Endothelial cell of umbilical vein (primary cell): ENCODE measurements around the gene B3GALT4. TPM values are rescaled to one million over a fixed set of nuclear protein-coding genes. Genes with fewer than 3 reads are reported as not detected.

Experiments used
- BruUV-seq: library from RNA; stranded (reverse); fragments of 400-500 nt; replicated peaks from 2 replicates; lab custom pipeline; 2021; lab: Mats Ljungman, UMichigan
- CTCF ChIA-PET: fragments of 300-600, 350-600 bp; sonication (Branson Sonifier 250); formaldehyde crosslinking; loops from one replicate; lab custom pipeline; 2021; ENCODE audit warnings: antibody characterized with exemption, inconsistent platforms; lab: Charles Lee
- POLR2A ChIA-PET: fragments of 300-600, 350-600 bp; sonication (Branson Sonifier 250); formaldehyde crosslinking; loops from one replicate; lab custom pipeline; 2021; ENCODE audit warnings: antibody characterized with exemption, inconsistent platforms; lab: Charles Lee
- DNase-seq: peaks from one replicate; pipeline ENCODE4 v3.0.0-alpha.2; 2011; ENCODE audit warnings: low read depth, low spot score
- FAIRE-seq: peaks from 2 replicates; lab custom pipeline; 2011; peaks lifted over from hg19 to GRCh38; lab: Jason Lieb, UNC
- H2AFZ ChIP-seq: 2 replicates; pipeline ENCODE4 v1.6.0; 2012; ENCODE audit warnings: low read depth, low read length, control low read depth, inconsistent platforms
- H3K27ac ChIP-seq: 2 replicates; pipeline ENCODE4 v1.5.1; 2011; ENCODE audit warnings: low read depth, mild to moderate bottlenecking, control low read depth, low read length, moderate library complexity; ENCODE audit not compliant: insufficient read depth
- H3K27me3 ChIP-seq, 2 experiments: 2 replicates each; pipeline versions ENCODE4 v1.6.0 to v1.6.1; 2011; ENCODE audit warnings: low read length in 2 of 2, mixed read lengths in 1 of 2; ENCODE audit not compliant: control insufficient read depth in 2 of 2, insufficient read depth in 2 of 2
- H3K36me3 ChIP-seq, 2 experiments: 2 replicates in 1 of 2; 3 replicates in 1 of 2; pipeline ENCODE4 v1.5.1; 2011; ENCODE audit warnings: low read length in 2 of 2, mild to moderate bottlenecking in 1 of 2, moderate library complexity in 1 of 2; ENCODE audit not compliant: control insufficient read depth in 2 of 2, insufficient read depth in 2 of 2; ENCODE audit errors: extremely low read depth in 1 of 2
- H3K4me1 ChIP-seq: 3 replicates; pipeline ENCODE4 v1.5.1; 2011; ENCODE audit warnings: mild to moderate bottlenecking, low read length; ENCODE audit not compliant: control insufficient read depth, insufficient read depth; ENCODE audit errors: extremely low read depth
- H3K4me2 ChIP-seq: 2 replicates; pipeline ENCODE4 v1.6.1; 2011; ENCODE audit warnings: low read length, control low read depth, mixed read lengths; ENCODE audit not compliant: insufficient read depth
- H3K4me3 ChIP-seq, 3 experiments: fragments of 200-600 bp in 1 of 3; sonication (generic), shearing (Covaris generic) in 1 of 3; replicated peaks in 1 of 3; 2 replicates each; pipeline ENCODE4 v1.5.1; 2011 to 2016; ENCODE audit warnings: control low read depth in 3 of 3, low read length in 3 of 3, mild to moderate bottlenecking in 2 of 3, inconsistent platforms in 1 of 3, low read depth in 1 of 3, moderate library complexity in 1 of 3; ENCODE audit not compliant: insufficient read depth in 1 of 3
- H3K79me2 ChIP-seq: 2 replicates; pipeline ENCODE4 v1.6.0; 2012; ENCODE audit warnings: low read length, inconsistent platforms; ENCODE audit not compliant: control insufficient read depth, insufficient read depth
- H3K9ac ChIP-seq: replicated peaks from 2 replicates; pipeline ENCODE3; 2011; ENCODE audit warnings: low read length, control low read depth; ENCODE audit not compliant: insufficient read depth; ENCODE audit errors: extremely low read depth
- H3K9me1 ChIP-seq: replicated peaks from 3 replicates; pipeline ENCODE4 v1.6.0; 2011; ENCODE audit warnings: mild to moderate bottlenecking, low read length; ENCODE audit not compliant: control insufficient read depth, insufficient read depth; ENCODE audit errors: extremely low read depth
- H3K9me3 ChIP-seq: replicated peaks from 2 replicates; pipeline ENCODE4 v1.5.1; 2012; ENCODE audit warnings: low read length, inconsistent platforms; ENCODE audit not compliant: control insufficient read depth, insufficient read depth
- H4K20me1 ChIP-seq: replicated peaks from 2 replicates; pipeline ENCODE3; 2011; ENCODE audit warnings: mild to moderate bottlenecking, low read length; ENCODE audit not compliant: control insufficient read depth, insufficient read depth; ENCODE audit errors: extremely low read depth
- EZH2 ChIP-seq: IDR thresholded peaks from 2 replicates; pipeline ENCODE4 v1.6.1; 2012; ENCODE audit warnings: borderline replicate concordance, low read depth, mild to moderate bottlenecking, moderate library complexity, low read length, inconsistent platforms; ENCODE audit not compliant: severe bottlenecking
- FOS ChIP-seq: IDR thresholded peaks from 2 replicates; pipeline ENCODE4 v1.6.1; 2011; ENCODE audit warnings: mild to moderate bottlenecking, low read length, moderate library complexity, borderline replicate concordance; ENCODE audit not compliant: insufficient read depth
- GATA2 ChIP-seq: IDR thresholded peaks from 2 replicates; pipeline ENCODE4 v1.7.0; 2011; ENCODE audit warnings: low read depth, mild to moderate bottlenecking, moderate library complexity, mixed read lengths, low read length; ENCODE audit not compliant: insufficient read length, insufficient read depth
- JUN ChIP-seq: IDR thresholded peaks from 2 replicates; pipeline ENCODE4 v1.6.1; 2011; ENCODE audit warnings: borderline replicate concordance, low read depth; ENCODE audit not compliant: insufficient read length, insufficient read depth
- MYC ChIP-seq: IDR thresholded peaks from one replicate; pipeline ENCODE4 v1.6.1; 2011; ENCODE audit warnings: mild to moderate bottlenecking, low read depth, low read length
- POLR2A ChIP-seq: IDR thresholded peaks from 2 replicates; pipeline ENCODE4 v1.6.1; 2012; ENCODE audit warnings: low read depth, mild to moderate bottlenecking, control low read depth, low read length
- POLR2AphosphoS5 ChIP-seq: IDR thresholded peaks from 2 replicates; pipeline ENCODE4 v1.6.1; 2012; ENCODE audit warnings: low read depth, mild to moderate bottlenecking, control low read depth, low read length, moderate library complexity; ENCODE audit not compliant: insufficient read depth
- dilution Hi-C: fragments of 300-500 bp; cut with MboI; formaldehyde crosslinking; loops from one replicate; pipeline ENCODE4 v1.15.0; 2019; ENCODE audit warnings: low sequenced_read_pairs; ENCODE audit not compliant: extremely low pct_ligation_motif_present
- intact Hi-C: fragments of 100-400 bp; cut with micrococcal nuclease; formaldehyde crosslinking; loops from one replicate; pipeline ENCODE4 v1.10.0; 2022
- polyA plus RNA-seq, 4 experiments: library from polyadenylated mRNA; depleted of rRNA in 3 of 4; stranded (reverse) in 3 of 4; unstranded in 1 of 4; fragments of >200 nt; gene quantifications; 2 replicates each; pipeline versions ENCODE4 v1.2.1 to v1.2.3, GENCODE V29; 2011 to 2012; ENCODE audit warnings: missing spikeins in 1 of 4
- total RNA-seq: library from RNA; stranded (reverse); gene quantifications from 2 replicates; pipeline ENCODE4 v1.2.3, GENCODE V29; 2021
- TF ChIP-seq, protein P1 (sequence below): IDR thresholded peaks from 2 replicates; pipeline ENCODE4 v1.6.1; 2011; ENCODE audit not compliant: insufficient read depth, insufficient read length
- TF ChIP-seq, protein P2 (sequence below), 2 donors: IDR thresholded peaks; 1 replicate in 1 of 2; 2 replicates in 1 of 2; pipeline ENCODE4 v1.5.1; 2011; ENCODE audit warnings: low read length in 2 of 2, mild to moderate bottlenecking in 2 of 2, moderate library complexity in 2 of 2, control low read depth in 1 of 2, inconsistent platforms in 1 of 2, low read depth in 1 of 2; ENCODE audit not compliant: insufficient read depth in 1 of 2; ENCODE audit errors: extremely low read depth in 1 of 2

Gene B3GALT4
- total and polyA plus RNA-seq, 2 donors (not counting 3 experiments of a cell fraction or from before 2014, with no cell fraction given): 4.5 to 5.6 TPM

- peak overlapping the region; percentile 37 to 80 (median 80) for H3K4me3 ChIP-seq
- DNase-seq: no peak
- peaks cover 5 to 22% of the 10 kb centered on the region in 2 experiments for H3K36me3 ChIP-seq
- peak overlapping the region; percentile 65 for H3K4me2 ChIP-seq
- TF ChIP-seq POLR2A (no peak), GATA2 (no peak), POLR2AphosphoS5 (no peak), EZH2 (no peak), MYC (no peak), FOS (no peak), JUN (no peak)
- TF ChIP-seq, protein P1, sequence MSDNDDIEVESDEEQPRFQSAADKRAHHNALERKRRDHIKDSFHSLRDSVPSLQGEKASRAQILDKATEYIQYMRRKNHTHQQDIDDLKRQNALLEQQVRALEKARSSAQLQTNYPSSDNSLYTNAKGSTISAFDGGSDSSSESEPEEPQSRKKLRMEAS: no peak
- TF ChIP-seq, protein P2, sequence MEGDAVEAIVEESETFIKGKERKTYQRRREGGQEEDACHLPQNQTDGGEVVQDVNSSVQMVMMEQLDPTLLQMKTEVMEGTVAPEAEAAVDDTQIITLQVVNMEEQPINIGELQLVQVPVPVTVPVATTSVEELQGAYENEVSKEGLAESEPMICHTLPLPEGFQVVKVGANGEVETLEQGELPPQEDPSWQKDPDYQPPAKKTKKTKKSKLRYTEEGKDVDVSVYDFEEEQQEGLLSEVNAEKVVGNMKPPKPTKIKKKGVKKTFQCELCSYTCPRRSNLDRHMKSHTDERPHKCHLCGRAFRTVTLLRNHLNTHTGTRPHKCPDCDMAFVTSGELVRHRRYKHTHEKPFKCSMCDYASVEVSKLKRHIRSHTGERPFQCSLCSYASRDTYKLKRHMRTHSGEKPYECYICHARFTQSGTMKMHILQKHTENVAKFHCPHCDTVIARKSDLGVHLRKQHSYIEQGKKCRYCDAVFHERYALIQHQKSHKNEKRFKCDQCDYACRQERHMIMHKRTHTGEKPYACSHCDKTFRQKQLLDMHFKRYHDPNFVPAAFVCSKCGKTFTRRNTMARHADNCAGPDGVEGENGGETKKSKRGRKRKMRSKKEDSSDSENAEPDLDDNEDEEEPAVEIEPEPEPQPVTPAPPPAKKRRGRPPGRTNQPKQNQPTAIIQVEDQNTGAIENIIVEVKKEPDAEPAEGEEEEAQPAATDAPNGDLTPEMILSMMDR (IDR thresholded peaks at IDR 0.05; ENCODE audit: extremely low read depth in 1 of 2, insufficient read depth in 1 of 2, low read depth in 1 of 2, low read length in 2 of 2): no peak
- dilution Hi-C loops (no loop called here), intact Hi-C loops (loop anchor here (1.0 kb wide), 2 partner anchors 52 to 68 kb away; partner anchors contain the start of genes KIFC1 and VPS52)
- POLR2A ChIA-PET: interaction anchor here (0.8 to 1.2 kb wide), 2 partner anchors 35 to 52 kb away, joined by 5 to 6 read pairs; partner anchors contain the start of genes PFDN6, RPS18, VPS52 and WDR46
- no peaks in the 10 kb centered on the region for H3K9me3 ChIP-seq
- BruUV-seq: no TSS peak
- CTCF ChIA-PET: interaction anchor here (1.1 kb wide), 1 partner anchor 24 kb away, joined by 4 read pairs; no protein-coding TSS in a partner anchor
- H3K9ac ChIP-seq: no peak overlapping the region
- peak overlapping the region; percentile 97 for H2AFZ ChIP-seq
- H4K20me1 ChIP-seq: no peaks in the 10 kb centered on the region
- peaks cover 43% of the 10 kb centered on the region for H3K4me1 ChIP-seq
- no peak for FAIRE-seq
- no peaks in the 10 kb centered on the region for H3K27me3 ChIP-seq
- H3K9me1 ChIP-seq: no peaks in the 10 kb centered on the region
- peaks cover 36% of the 10 kb centered on the region for H3K79me2 ChIP-seq
- no peak overlapping the region for H3K27ac ChIP-seq
Measured at GRCh38 chr6:33323623-33323948, 46.7 kb downstream of the B3GALT4 start.
